ENCODE data around the gene PTGER1.
"Not testable (repeated sequence)": the region's sequence is repeated elsewhere in the genome, so short reads cannot be mapped to it uniquely, and the experiment has no call there.

PTGER1 gene

GRCh38 chr19:14473978-14474578 is 1.1 kb downstream of the PTGER1 start:
- no peak for DNase-seq (ENCODE audit: low read depth)

DNA sequence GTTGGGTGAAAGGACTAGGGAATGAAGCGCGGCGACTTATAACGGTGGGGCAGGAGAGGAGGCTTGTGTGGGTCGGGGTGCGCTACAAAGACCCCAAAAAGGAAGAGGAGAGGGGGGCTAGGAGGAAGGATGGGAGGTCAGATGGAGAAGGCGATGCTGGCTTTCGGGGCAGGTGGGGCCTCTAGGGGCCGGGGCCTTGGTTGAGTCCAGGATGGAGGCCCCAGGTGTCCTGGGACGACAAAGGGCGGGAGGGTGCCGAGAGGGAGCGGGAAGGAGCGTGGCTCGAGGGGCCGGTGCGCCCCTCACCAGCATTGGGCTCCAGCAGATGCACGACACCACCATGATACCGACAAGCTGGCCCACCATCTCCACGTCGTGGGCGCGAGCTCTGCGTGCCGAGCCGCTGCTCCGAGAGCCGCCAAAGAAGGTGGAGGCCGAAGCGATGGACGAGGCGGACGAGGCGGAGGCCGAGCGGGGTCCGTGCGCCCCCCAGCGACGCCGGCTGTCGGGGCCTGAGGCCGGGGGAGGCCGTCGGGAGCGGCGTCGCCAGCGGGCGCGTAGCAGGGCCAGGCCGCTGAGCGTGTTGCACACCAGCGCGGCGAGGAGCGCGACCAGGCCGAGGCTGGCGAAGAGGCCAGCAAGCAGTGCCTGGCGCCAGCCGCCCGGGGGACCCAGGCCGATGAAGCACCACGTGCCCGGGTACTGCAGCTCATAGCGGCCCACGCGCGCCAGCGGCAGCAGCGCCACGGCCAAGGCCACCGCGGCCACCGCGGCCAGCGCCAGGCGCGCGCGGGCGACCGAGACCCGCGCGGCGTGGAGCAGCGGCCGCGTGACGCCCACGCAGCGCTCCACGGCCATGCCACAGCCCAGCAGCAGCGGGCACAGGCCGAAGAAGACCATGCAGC is 1.8 kb downstream of the PTGER1 start:
- no peak for DNase-seq (ENCODE audit: low read depth)

- DNase-seq (ENCODE audit: low read depth) = peak; percentile 88
Observed at GRCh38 chr19:14472202-14472938, 2.8 kb downstream of the PTGER1 start.

GRCh38 chr19:14471436-14472187 is 3.5 kb downstream of the PTGER1 start:
- DNase-seq (ENCODE audit: low read depth) = no peak

DNA sequence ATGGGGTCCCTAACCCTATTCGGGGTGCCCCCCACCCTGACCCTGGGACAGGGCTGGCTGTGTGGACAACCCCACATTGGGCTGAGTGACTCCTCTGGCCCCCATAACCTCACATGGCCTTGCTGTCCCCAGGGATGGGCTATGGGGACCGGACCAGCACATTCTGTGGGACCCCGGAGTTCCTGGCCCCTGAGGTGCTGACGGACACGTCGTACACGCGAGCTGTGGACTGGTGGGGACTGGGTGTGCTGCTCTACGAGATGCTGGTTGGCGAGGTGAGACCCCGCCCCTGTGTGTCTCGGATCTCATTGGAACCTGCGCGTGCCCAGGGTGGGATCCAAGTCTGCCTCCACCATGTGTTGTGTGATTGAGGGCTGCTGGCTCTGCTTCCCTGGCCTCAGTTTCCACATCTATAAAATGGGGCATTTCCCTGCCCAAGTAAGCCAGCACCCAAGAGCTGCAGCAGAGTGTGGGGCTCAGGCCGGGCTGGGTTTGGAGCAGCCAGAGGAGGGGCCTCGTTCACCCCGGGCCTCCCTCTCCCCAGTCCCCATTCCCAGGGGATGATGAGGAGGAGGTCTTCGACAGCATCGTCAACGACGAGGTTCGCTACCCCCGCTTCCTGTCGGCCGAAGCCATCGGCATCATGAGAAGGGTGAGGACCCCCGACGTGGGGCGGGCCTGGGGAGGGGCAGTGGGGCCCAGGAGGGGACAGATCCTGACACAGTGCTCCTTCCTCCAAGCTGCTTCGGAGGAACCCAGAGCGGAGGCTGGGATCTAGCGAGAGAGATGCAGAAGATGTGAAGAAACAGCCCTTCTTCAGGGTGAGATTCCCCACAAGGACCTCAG is 4.9 kb downstream of the PTGER1 start:
- DNase-seq (ENCODE audit: low read depth) = no peak

DNA sequence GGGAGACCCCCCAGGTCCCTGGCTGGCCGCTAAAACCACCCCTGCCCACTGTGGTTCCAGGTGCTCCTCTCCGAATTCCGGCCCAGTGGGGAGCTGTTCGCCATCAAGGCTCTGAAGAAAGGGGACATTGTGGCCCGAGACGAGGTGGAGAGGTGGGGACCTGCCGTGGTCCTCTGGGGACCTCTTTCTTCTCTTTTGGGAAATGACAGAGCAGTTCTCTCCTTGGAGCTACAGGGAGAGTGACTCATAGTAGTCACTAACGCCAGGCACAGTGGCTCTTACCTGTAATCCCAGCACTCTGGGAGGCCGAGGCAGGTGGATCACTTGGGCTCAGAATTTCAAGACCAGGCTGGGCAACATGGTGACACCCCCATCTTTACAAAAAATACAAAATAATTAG is 7.3 kb downstream of the PTGER1 start:
- no peak for DNase-seq (ENCODE audit: low read depth)

- DNase-seq (ENCODE audit: low read depth) = no peak
Observed at GRCh38 chr19:14467391-14467790, 7.8 kb downstream of the PTGER1 start.

DNA sequence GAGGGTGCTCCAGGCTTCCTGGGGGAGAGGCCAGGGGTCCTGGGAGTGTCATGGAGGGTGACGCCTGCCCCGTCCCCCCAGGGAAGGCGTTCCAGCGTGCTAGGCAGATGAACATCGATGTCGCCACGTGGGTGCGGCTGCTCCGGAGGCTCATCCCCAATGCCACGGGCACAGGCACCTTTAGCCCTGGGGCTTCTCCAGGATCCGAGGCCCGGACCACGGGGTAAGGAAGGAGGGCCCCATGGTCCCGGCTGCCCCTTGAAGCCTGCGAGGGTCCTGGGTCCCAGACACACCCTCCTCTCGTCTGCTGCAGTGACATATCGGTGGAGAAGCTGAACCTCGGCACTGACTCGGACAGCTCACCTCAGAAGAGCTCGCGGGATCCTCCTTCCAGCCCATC is 11.4 kb downstream of the PTGER1 start:
- DNase-seq (ENCODE audit: low read depth) = no peak

GRCh38 chr19:14462401-14462800 is 12.8 kb downstream of the PTGER1 start:
- DNase-seq (ENCODE audit: low read depth) = not testable (repeated sequence)

DNA sequence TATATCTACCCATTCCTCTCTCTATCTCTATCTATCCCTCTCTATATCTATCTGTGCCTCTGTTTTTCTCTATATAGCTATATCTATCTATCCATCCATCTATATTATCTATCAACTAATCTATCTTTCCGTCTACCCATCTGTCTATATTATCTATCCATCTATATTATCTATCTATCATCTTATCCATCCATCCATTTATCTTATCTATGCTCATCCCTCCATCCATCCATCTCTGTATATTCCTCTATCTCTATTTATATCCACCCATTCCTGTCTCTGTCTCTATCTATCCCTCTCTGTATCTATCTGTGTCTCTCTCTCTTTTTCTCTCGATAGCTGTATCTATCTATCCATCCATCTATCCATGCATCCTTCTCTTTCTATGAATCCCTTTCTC is 14.2 kb downstream of the PTGER1 start:
- DNase-seq (ENCODE audit: low read depth) = no peak

DNA sequence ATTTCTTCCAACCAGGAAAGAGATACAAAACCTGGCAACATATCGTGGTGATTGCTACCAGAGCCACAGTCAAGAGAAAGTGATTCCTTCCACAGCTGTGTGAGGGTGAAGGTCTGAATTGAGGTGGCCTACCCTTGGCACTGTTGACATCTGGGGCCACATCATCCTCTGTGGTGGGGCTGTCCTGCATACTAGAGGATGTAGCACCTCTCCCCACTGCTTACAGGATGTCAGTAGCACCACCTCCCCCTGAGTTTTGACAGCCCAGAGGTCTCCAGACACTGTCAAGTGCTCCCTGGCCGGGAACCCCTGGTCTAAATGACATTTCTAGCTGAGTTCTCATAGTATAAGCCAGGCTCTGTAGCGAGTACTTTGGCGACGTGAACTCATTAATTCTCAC is 15.5 kb downstream of the PTGER1 start:
- DNase-seq (ENCODE audit: low read depth) = no peak

GRCh38 chr19:14452303-14452702 is 22.9 kb downstream of the PTGER1 start:
- not testable (repeated sequence) for DNase-seq (ENCODE audit: low read depth)

DNA sequence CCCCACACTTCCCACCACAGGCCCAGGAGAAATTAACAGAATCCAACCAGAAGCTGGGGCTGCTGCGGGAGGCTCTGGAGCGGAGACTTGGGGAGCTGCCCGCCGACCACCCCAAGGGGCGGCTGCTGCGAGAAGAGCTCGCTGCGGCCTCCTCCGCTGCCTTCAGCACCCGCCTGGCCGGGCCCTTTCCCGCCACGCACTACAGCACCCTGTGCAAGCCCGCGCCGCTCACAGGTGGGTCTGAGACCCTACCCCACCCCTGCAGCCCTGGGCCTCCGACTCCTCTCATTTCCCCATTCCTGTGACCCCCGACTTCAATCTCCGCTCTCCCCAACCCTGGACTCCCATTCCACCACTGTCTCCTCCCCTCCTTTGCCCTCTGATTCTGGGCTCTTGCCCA is 24.3 kb downstream of the PTGER1 start:
- DNase-seq (ENCODE audit: low read depth) = no peak

- DNase-seq (ENCODE audit: low read depth) = peak; percentile 58
Observed at GRCh38 chr19:14450168-14450874, 24.8 kb downstream of the PTGER1 start.

DNA sequence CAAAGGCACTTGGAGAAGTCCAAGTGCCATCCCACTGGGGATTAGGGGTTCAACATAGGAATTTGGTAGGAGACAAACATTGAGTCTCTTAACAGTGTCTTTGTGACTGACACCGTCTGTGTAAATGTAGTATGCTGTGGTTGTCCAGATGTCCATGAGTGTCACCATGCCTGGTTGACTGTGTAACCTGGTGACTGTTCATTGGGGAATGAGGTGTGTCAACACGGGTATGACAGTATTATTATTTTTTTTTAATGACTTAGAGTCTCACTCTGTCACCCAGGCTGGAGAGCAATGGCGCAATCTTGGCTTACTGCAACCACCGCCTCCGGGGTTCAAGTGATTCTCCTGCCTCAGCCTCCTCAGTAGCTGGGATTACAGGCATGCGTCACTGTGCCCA is 25.8 kb downstream of the PTGER1 start:
- no peak for DNase-seq (ENCODE audit: low read depth)

DNA sequence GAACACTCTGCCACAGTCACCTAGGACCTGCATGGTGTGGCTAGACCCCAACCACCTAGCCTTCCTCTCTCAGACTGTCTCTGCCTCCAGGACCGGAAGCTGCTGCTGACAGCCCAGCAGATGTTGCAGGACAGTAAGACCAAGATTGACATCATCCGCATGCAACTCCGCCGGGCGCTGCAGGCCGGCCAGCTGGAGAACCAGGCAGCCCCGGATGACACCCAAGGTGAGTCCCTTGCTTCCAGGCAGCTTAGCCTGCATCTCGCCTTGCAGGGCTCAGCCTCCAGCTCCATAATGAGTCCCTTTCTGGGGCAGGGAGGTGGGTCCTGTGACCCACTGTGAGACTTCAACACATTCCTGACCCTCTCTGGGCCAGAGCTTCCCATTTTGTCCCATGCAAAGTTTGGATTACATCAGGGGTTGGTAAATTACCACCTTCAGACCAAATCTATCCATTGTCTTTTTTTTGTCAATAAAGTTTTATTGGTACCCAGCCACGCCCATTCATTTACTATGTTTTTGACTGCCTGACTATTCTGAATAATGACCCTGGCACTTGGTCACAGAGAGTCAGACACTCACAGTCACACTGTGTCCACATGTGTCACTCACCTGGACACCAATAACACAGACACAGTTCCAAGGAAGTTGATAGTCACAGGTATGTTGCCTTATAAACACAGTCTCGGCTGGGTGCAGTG is 28.7 kb downstream of the PTGER1 start:
- DNase-seq (ENCODE audit: low read depth) = no peak

DNA sequence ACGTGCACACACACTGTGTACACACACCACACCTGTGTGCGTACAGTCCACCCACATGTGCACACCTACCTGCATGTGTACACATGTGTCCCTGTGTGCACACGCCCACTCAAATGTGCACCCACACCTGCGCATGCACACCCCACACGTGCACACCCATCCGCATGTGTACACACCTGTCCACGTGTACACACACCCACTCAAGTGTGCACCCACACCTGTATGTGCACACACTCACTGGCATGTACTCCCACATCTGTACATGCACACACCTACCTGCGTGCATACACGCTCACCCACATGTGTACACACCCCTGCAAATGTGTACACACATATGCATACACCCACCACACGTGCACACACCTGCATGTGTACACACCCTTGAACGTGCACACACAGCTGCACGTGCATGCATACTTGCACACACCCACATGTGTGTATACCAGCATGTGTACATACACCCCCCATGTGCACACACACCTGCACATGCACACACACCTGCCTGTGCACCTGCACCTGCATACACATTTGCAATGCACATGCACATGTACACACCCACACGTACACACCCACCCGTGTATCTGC is 31.4 kb downstream of the PTGER1 start:
- no peak for DNase-seq (ENCODE audit: low read depth)

GRCh38 chr19:14442891-14443631 is 32.1 kb downstream of the PTGER1 start:
- DNase-seq (ENCODE audit: low read depth) = no peak

Measured in stimulated activated CD8-positive, alpha-beta memory T cell treated with anti-CD3 and anti-CD28 coated beads, Interleukin-7, amount 100 ng/mL, for 24 hours (primary cell).